ENCODE measurements around the gene SNAP29.

Gene SNAP29

DNA sequence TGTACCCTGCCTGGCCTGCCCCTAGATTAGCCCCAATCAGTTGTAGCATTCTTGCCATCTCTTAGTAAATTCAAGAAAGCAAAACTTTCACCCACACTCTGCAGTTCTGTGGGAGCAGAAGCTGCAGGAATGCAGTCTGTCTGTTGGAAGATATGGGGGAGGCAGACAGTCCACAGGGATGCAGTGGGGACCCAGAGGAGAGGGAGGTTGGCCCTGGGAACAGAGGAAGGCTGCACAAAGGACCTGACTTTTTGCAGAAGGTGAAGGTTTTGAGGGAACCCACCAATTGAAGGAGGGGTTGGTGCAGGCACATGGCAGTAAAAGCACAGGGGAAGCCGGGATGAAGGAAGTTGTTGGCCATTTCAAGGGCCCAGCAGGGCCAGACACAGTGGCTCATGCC, 16.5 kb downstream of the SNAP29 start:
- no peak for TF ChIP-seq RARB (CRISPR knock-in tag; IDR thresholded peaks at IDR 0.05)
- TF ChIP-seq ESRRG (CRISPR knock-in tag; IDR thresholded peaks at IDR 0.05): no peak
- TF ChIP-seq, protein P1, sequence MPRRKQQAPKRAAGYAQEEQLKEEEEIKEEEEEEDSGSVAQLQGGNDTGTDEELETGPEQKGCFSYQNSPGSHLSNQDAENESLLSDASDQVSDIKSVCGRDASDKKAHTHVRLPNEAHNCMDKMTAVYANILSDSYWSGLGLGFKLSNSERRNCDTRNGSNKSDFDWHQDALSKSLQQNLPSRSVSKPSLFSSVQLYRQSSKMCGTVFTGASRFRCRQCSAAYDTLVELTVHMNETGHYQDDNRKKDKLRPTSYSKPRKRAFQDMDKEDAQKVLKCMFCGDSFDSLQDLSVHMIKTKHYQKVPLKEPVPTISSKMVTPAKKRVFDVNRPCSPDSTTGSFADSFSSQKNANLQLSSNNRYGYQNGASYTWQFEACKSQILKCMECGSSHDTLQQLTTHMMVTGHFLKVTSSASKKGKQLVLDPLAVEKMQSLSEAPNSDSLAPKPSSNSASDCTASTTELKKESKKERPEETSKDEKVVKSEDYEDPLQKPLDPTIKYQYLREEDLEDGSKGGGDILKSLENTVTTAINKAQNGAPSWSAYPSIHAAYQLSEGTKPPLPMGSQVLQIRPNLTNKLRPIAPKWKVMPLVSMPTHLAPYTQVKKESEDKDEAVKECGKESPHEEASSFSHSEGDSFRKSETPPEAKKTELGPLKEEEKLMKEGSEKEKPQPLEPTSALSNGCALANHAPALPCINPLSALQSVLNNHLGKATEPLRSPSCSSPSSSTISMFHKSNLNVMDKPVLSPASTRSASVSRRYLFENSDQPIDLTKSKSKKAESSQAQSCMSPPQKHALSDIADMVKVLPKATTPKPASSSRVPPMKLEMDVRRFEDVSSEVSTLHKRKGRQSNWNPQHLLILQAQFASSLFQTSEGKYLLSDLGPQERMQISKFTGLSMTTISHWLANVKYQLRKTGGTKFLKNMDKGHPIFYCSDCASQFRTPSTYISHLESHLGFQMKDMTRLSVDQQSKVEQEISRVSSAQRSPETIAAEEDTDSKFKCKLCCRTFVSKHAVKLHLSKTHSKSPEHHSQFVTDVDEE (CRISPR knock-in tag; IDR thresholded peaks at IDR 0.05): no peak
- no peak for TF ChIP-seq CSDC2 (CRISPR knock-in tag; IDR thresholded peaks at IDR 0.05)
- TF ChIP-seq ZFP30 (CRISPR knock-in tag; IDR thresholded peaks at IDR 0.05): no peak
- no peak for TF ChIP-seq BACH2 (CRISPR knock-in tag; IDR thresholded peaks at IDR 0.05; ENCODE audit: borderline replicate concordance)
- no peak for TF ChIP-seq OSR1 (CRISPR knock-in tag; IDR thresholded peaks at IDR 0.05)
- no peak for TF ChIP-seq ZFP3 (CRISPR knock-in tag; IDR thresholded peaks at IDR 0.05)
- TF ChIP-seq ZNF565 (CRISPR knock-in tag; conservative IDR thresholded peaks at IDR 0.05; ENCODE audit: low read depth): no peak
- TF ChIP-seq GLIS3 (CRISPR knock-in tag; IDR thresholded peaks at IDR 0.05): no peak
- TF ChIP-seq TCF4 (CRISPR knock-in tag; IDR thresholded peaks at IDR 0.05; ENCODE audit: borderline replicate concordance): no peak
- ATAC-seq: no peak

DNA sequence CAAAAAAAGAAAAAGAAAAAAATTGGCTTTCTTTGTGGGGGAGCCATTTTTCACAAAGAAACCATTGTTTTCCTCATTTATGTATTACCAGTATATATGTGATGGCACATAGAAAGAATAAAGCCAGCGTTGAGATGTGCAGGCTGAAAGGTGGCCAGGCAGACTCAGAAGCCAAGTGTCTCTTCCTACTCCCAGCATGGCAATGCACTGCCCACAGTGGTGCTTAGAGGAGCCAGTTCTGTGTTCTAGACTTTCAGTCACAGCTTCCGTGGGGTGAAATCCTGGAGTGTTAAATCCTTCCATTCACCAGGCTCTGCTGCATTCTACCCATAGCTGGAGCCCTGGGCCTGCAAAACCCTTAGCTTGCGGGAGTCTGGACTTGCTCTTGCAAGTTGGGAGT, 18.9 kb downstream of the SNAP29 start:
- TF ChIP-seq OSR1 (CRISPR knock-in tag; IDR thresholded peaks at IDR 0.05) (no peak), RARB (CRISPR knock-in tag; IDR thresholded peaks at IDR 0.05) (no peak), PPARA (CRISPR knock-in tag; IDR thresholded peaks at IDR 0.05; ENCODE audit: borderline replicate concordance) (no peak), TOX (CRISPR knock-in tag; IDR thresholded peaks at IDR 0.05; ENCODE audit: borderline replicate concordance) (no peak), ZNF70 (CRISPR knock-in tag; IDR thresholded peaks at IDR 0.05) (no peak), ISL1 (CRISPR knock-in tag; IDR thresholded peaks at IDR 0.05) (no peak), ARNTL (CRISPR knock-in tag; IDR thresholded peaks at IDR 0.05; ENCODE audit: borderline replicate concordance, low read depth) (no peak), ZFP3 (CRISPR knock-in tag; IDR thresholded peaks at IDR 0.05) (no peak), ZNF8 (CRISPR knock-in tag; IDR thresholded peaks at IDR 0.05) (no peak), TCF4 (CRISPR knock-in tag; IDR thresholded peaks at IDR 0.05; ENCODE audit: borderline replicate concordance) (no peak), GLIS3 (CRISPR knock-in tag; IDR thresholded peaks at IDR 0.05) (no peak)
- TF ChIP-seq, protein P2, sequence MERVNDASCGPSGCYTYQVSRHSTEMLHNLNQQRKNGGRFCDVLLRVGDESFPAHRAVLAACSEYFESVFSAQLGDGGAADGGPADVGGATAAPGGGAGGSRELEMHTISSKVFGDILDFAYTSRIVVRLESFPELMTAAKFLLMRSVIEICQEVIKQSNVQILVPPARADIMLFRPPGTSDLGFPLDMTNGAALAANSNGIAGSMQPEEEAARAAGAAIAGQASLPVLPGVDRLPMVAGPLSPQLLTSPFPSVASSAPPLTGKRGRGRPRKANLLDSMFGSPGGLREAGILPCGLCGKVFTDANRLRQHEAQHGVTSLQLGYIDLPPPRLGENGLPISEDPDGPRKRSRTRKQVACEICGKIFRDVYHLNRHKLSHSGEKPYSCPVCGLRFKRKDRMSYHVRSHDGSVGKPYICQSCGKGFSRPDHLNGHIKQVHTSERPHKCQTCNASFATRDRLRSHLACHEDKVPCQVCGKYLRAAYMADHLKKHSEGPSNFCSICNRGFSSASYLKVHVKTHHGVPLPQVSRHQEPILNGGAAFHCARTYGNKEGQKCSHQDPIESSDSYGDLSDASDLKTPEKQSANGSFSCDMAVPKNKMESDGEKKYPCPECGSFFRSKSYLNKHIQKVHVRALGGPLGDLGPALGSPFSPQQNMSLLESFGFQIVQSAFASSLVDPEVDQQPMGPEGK (CRISPR knock-in tag; IDR thresholded peaks at IDR 0.05; ENCODE audit: borderline replicate concordance): no peak
- TF ChIP-seq, protein P1 (CRISPR knock-in tag; IDR thresholded peaks at IDR 0.05): no peak
- TF ChIP-seq, protein P3, sequence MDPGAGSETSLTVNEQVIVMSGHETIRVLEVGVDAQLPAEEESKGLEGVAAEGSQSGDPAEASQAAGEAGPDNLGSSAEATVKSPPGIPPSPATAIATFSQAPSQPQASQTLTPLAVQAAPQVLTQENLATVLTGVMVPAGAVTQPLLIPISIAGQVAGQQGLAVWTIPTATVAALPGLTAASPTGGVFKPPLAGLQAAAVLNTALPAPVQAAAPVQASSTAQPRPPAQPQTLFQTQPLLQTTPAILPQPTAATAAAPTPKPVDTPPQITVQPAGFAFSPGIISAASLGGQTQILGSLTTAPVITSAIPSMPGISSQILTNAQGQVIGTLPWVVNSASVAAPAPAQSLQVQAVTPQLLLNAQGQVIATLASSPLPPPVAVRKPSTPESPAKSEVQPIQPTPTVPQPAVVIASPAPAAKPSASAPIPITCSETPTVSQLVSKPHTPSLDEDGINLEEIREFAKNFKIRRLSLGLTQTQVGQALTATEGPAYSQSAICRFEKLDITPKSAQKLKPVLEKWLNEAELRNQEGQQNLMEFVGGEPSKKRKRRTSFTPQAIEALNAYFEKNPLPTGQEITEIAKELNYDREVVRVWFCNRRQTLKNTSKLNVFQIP (CRISPR knock-in tag; IDR thresholded peaks at IDR 0.05; ENCODE audit: borderline replicate concordance, low read depth): no peak
- TF ChIP-seq, protein P4, sequence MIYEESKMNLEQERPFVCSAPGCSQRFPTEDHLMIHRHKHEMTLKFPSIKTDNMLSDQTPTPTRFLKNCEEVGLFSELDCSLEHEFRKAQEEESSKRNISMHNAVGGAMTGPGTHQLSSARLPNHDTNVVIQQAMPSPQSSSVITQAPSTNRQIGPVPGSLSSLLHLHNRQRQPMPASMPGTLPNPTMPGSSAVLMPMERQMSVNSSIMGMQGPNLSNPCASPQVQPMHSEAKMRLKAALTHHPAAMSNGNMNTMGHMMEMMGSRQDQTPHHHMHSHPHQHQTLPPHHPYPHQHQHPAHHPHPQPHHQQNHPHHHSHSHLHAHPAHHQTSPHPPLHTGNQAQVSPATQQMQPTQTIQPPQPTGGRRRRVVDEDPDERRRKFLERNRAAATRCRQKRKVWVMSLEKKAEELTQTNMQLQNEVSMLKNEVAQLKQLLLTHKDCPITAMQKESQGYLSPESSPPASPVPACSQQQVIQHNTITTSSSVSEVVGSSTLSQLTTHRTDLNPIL (CRISPR knock-in tag; IDR thresholded peaks at IDR 0.05; ENCODE audit: low read depth): no peak
- no peak for ATAC-seq

DNA sequence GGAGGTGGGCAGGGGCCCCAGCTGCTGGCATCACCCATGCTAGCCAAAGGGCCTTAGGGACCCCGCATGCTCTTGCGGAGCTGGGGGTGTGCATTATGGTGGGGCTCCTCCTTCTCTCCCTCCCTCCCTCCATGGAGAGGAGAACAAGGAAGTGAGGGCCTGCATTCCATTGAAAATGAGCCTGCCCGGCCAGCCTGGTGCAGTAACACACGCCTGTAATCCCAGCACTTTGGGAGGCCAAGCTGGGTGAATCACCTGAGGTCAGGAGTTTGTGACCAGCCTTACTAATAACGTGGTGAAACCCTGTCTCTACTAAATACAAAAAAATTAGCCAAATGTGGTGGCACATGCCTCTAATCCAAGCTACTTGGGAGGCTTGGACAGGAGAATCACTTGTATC, 22.4 kb downstream of the SNAP29 start:
- ATAC-seq: no peak
- TF ChIP-seq TCF4 (CRISPR knock-in tag; IDR thresholded peaks at IDR 0.05; ENCODE audit: borderline replicate concordance) (no peak), ARNTL (CRISPR knock-in tag; IDR thresholded peaks at IDR 0.05; ENCODE audit: borderline replicate concordance, low read depth) (no peak), ISL1 (CRISPR knock-in tag; IDR thresholded peaks at IDR 0.05) (no peak), ZFP30 (CRISPR knock-in tag; IDR thresholded peaks at IDR 0.05) (no peak), SNAI2 (CRISPR knock-in tag; IDR thresholded peaks at IDR 0.05) (no peak), CSDC2 (CRISPR knock-in tag; IDR thresholded peaks at IDR 0.05) (no peak), PPARA (CRISPR knock-in tag; IDR thresholded peaks at IDR 0.05; ENCODE audit: borderline replicate concordance) (no peak), TOX (CRISPR knock-in tag; IDR thresholded peaks at IDR 0.05; ENCODE audit: borderline replicate concordance) (no peak), ZNF8 (CRISPR knock-in tag; IDR thresholded peaks at IDR 0.05) (no peak), GLIS3 (CRISPR knock-in tag; IDR thresholded peaks at IDR 0.05) (no peak), ZNF565 (CRISPR knock-in tag; conservative IDR thresholded peaks at IDR 0.05; ENCODE audit: low read depth) (no peak), ZNF70 (CRISPR knock-in tag; IDR thresholded peaks at IDR 0.05) (no peak)
- TF ChIP-seq, protein P5, sequence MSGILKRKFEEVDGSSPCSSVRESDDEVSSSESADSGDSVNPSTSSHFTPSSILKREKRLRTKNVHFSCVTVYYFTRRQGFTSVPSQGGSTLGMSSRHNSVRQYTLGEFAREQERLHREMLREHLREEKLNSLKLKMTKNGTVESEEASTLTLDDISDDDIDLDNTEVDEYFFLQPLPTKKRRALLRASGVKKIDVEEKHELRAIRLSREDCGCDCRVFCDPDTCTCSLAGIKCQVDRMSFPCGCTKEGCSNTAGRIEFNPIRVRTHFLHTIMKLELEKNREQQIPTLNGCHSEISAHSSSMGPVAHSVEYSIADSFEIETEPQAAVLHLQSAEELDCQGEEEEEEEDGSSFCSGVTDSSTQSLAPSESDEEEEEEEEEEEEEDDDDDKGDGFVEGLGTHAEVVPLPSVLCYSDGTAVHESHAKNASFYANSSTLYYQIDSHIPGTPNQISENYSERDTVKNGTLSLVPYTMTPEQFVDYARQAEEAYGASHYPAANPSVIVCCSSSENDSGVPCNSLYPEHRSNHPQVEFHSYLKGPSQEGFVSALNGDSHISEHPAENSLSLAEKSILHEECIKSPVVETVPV (CRISPR knock-in tag; IDR thresholded peaks at IDR 0.05): no peak
